ENCODE measurements around the gene CHST9.
"Not testable (repeated sequence)": the region's sequence is repeated elsewhere in the genome, so short reads cannot be mapped to it uniquely, and the experiment has no call there.

- TF ChIP-seq CTCF, POLR2A (IDR thresholded peaks at IDR 0.05): not testable (repeated sequence)
Measured at GRCh38 chr18:26972549-26972948, 212.6 kb downstream of the CHST9 start.
